ENCODE results near the gene ADGRV1.

Gene ADGRV1

DNA sequence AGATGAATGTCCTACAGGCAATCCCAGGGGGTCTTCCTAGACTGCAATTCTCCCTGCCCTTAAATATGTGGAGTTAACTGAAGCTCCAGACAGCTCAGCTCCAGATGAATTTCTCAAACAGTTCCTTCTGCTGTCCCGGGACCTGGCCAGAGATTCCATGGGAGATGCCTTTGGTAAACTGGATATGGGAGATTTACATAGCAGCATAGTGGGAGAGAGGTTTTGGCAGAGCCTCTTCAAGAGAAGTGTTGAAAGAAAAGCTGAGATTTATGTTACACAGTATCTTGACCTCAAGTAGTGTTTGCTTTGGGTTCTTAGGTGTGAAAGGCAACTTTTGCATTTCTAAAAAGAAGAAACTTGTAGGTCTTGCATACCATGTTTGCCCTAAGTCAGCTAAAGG is 459.6 kb downstream of the ADGRV1 start:
- no peak for DNase-seq (ENCODE audit: low read depth)
- no peak overlapping the region for H3K4me3 ChIP-seq (ENCODE audit: low read length)
- TF ChIP-seq, protein P1, sequence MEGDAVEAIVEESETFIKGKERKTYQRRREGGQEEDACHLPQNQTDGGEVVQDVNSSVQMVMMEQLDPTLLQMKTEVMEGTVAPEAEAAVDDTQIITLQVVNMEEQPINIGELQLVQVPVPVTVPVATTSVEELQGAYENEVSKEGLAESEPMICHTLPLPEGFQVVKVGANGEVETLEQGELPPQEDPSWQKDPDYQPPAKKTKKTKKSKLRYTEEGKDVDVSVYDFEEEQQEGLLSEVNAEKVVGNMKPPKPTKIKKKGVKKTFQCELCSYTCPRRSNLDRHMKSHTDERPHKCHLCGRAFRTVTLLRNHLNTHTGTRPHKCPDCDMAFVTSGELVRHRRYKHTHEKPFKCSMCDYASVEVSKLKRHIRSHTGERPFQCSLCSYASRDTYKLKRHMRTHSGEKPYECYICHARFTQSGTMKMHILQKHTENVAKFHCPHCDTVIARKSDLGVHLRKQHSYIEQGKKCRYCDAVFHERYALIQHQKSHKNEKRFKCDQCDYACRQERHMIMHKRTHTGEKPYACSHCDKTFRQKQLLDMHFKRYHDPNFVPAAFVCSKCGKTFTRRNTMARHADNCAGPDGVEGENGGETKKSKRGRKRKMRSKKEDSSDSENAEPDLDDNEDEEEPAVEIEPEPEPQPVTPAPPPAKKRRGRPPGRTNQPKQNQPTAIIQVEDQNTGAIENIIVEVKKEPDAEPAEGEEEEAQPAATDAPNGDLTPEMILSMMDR (conservative IDR thresholded peaks at IDR 0.05; ENCODE audit: low read depth, low read length): no peak

- TF ChIP-seq, protein P1 (conservative IDR thresholded peaks at IDR 0.05; ENCODE audit: low read depth, low read length): no peak
- DNase-seq (ENCODE audit: low read depth): no peak
- no peak overlapping the region for H3K4me3 ChIP-seq (ENCODE audit: low read length)
Observed at GRCh38 chr5:91018712-91019371, 460.2 kb downstream of the ADGRV1 start.

DNA sequence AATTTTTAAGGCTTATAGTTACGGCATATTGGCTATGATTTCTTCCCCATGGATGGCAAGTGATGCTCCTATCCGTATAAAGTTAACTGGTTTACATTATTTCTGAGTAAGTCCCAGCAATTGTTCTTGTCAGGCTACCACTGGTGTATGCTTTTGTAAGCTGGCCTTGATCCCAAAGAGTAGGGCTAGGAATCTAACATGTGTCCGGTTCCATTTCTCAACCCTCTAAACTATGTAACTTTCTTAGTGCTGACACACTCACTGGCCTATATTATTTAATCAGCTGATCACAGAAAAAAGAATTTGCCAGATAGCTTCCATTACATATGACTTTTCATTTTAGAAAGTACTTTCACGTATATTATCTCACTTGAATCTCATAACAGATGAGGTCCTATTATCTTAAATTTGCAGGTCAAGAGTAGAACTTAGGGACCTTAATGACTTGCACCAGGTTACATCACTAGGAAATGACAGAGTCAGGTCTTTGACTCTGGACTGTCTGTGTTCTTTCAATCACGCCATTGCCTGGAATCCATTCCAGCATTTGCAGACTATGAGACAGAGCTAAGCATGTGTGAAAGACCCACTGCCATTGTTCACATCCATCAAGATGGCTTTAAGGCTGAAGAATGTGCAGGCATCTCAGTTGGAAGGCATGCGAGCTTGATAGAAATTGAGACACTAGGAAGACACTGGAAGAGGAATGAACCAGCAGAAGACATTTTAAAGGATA is 461.6 kb downstream of the ADGRV1 start:
- H3K4me3 ChIP-seq (ENCODE audit: low read length): no peak overlapping the region
- no peak for DNase-seq (ENCODE audit: low read depth)
- TF ChIP-seq, protein P1 (conservative IDR thresholded peaks at IDR 0.05; ENCODE audit: low read depth, low read length): no peak

DNA sequence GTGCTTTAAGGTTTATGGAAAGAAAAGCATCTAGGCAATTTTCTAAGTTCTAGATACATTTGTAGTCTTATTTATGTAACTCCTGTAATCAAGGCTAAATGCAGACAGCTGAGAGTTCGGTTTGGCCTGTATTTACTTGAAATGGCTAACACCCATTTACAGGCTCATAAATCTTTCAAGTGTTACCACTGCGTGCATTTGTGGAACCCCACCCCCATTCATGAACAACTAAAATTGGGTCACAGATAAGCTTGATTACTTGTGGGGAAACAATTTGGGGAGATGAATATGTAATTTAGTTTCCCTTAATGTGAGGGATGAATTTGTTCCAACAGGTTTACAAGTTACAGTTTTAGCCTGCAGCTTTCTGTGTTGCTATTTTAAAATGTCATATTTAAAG is 463.9 kb downstream of the ADGRV1 start:
- DNase-seq (ENCODE audit: low read depth): no peak
- H3K4me3 ChIP-seq (ENCODE audit: low read length): no peak overlapping the region
- TF ChIP-seq, protein P1 (conservative IDR thresholded peaks at IDR 0.05; ENCODE audit: low read depth, low read length): no peak

DNA sequence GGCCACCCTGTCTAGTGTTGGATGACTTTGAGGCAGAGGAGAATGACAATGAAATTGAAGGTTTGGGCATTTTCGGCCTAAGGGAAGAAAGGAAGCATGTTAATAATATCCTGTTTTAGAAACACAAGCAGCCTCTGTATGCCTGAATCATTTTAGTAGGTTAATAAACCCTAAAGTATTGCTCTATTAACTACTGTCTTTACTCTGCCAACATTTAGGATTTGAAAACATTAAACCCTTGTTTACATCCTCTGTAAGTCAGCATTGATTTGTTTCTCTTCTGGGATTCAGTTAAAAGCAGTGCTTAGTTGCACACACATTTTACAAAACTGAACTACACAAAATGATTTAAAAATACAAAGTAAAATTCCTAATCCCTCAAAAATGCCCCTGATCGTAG is 465.6 kb downstream of the ADGRV1 start:
- H3K4me3 ChIP-seq (ENCODE audit: low read length): no peak overlapping the region
- TF ChIP-seq, protein P1 (conservative IDR thresholded peaks at IDR 0.05; ENCODE audit: low read depth, low read length): no peak
- DNase-seq (ENCODE audit: low read depth): no peak

DNA sequence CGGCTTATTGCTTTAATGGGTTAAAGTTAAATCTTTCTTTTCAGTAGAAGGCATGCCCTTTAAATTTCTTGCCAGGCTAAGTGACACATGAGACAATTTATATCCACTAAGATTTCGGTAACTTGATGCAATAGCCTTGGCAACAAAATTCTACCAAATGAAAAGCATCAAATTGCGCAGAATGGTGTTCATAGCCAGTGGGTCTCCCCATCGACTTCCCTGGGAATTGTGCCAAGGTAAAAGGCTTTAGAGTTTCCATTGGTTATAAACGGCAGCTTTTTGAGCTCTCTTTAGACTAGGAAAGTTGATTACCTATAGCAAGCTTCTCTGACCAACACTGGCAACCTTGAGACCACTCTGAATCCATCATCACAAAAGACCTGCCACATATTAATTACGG is 466.1 kb downstream of the ADGRV1 start:
- DNase-seq (ENCODE audit: low read depth): no peak
- no peak overlapping the region for H3K4me3 ChIP-seq (ENCODE audit: low read length)
- TF ChIP-seq, protein P1 (conservative IDR thresholded peaks at IDR 0.05; ENCODE audit: low read depth, low read length): no peak

DNA sequence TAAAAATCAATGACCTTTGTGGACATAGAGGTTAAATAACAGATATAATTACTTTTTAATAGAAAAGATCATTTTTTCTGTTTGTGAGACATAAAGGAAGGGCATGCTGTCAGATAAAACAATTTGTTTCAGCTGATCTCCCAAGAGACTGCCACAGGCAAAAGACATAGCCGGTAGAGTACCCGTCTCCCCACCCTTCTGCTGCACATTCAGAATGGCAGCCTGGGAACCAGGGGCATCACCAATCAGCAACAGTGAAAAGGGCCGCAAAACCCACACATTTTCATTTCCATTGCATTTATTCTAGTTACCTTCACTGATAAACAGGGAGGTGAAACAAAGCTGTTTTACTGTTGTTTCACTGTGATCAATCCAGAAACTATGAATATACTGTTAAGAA is 466.9 kb downstream of the ADGRV1 start:
- no peak overlapping the region for H3K4me3 ChIP-seq (ENCODE audit: low read length)
- TF ChIP-seq, protein P1 (conservative IDR thresholded peaks at IDR 0.05; ENCODE audit: low read depth, low read length): no peak
- DNase-seq (ENCODE audit: low read depth): no peak

All from retinal pigment epithelial cell (primary cell).